GM13977 (cell line): ENCODE measurements around the gene RNF44.

ENCODE experiments used
- DNase-seq: peaks from one replicate; pipeline ENCODE4 v3.0.0; 2012; ENCODE audit warnings: low spot score
- CTCF ChIP-seq: IDR thresholded peaks from 2 replicates; pipeline ENCODE4 v1.5.1; 2012; ENCODE audit warnings: mild to moderate bottlenecking, control low read depth; ENCODE audit not compliant: insufficient read depth; ENCODE audit errors: extremely low read depth, missing control alignments
- in situ Hi-C: fragments of 300-500 bp; cut with MboI; formaldehyde crosslinking; loops from one replicate; pipeline ENCODE4 v1.12.0; 2022; ENCODE audit warnings: low sequenced_read_pairs, low pct_unique_long_range_greater_than_20kb, mixed read lengths, inconsistent platforms; ENCODE audit not compliant: unreplicated experiment

RNF44 gene

DNA sequence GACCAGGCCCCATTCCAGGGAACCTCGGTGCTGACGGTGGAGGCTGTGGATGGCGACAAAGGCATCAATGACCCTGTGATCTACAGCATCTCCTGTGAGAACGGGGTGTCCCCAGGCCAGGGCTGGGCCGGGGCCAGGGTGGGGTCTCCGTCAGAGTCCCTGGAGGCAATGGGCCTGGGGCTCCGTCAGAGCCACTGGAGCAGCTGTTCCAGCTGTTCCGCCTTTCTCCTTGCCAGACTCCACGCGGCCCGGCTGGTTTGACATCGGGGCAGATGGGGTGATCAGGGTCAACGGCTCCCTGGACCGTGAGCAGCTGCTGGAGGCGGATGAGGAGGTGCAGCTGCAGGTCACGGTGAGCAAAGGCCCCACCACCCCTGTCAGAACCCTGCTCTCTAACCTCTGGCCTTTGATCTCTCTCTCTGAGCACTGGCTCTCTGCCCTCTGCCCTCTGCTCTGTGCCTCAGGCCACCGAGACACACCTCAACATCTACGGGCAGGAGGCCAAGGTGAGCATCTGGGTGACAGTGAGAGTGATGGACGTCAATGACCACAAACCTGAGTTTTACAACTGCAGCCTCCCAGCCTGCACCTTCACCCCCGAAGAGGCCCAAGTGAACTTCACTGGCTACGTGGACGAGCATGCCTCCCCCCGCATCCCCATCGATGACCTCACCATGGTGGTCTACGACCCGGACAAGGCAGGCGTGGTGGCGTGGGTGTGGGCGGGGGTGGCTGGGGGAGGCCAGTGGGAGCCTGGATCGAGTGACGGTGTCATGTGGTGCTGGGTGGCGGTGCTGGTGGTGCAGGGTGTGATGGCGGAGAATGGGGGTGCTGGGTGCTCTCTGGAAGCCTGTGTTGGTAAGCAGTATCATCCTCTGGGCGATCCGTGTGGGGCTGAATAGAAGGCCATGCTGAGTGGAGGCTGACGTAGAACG, 38.6 kb upstream of the RNF44 start:
- no peak for DNase-seq
- no peak for TF ChIP-seq CTCF
- in situ Hi-C loops, result loop anchor here (25.0 kb wide), 1 partner anchor 838 kb away; no protein-coding TSS in a partner anchor

- DNase-seq, result no peak
- TF ChIP-seq CTCF, result no peak
- in situ Hi-C loops, result loop anchor here (25.0 kb wide), 1 partner anchor 838 kb away; no protein-coding TSS in a partner anchor
Measured at GRCh38 chr5:176575066-176575465, 37.9 kb upstream of the RNF44 start.

GRCh38 chr5:176574297-176574591, 37.0 kb upstream of the RNF44 start:
- no peak for TF ChIP-seq CTCF
- no peak for DNase-seq
- in situ Hi-C loops, result no loop called here

DNA sequence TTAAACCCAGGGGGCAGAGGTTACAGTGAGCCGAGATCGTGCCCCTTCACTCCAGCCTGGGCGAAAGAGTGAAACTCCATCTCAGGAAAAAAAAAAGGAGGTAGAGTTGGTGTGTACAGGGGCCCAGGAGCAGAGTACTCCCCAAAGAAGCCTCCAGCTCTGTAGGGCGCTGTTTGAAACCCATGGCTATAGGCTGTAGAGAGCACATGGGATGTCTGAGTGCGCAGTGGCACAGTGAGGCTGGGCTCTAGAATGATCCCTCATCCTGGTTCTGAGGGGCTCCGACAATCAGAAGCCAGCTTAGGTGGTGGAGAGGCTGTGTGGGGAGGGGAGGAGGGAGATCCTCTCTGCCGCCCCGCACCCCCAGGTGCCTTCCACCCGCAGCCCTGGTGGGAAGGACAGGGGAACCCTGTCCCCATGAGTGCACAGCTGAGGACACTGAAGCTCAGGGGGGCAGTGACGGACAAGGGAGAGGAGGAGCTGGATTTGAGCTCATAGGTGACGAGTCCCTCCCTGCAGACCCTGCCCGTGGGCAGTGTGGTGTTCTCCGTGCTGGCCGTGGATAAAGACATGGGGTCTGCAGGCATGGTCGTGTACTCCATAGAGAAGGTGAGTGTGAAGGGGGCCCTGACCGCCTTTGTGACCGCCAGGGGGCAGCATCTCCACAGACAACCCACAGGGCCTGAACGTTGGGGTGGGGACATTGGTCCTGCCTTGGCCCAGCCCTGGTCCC, 36.5 kb upstream of the RNF44 start:
- in situ Hi-C loops, result no loop called here
- peak; percentile 89 for TF ChIP-seq CTCF
- peak; percentile 92 for DNase-seq

- TF ChIP-seq CTCF, result no peak
- no peak for DNase-seq
- in situ Hi-C loops, result no loop called here
Measured at GRCh38 chr5:176570044-176570443, 32.8 kb upstream of the RNF44 start.

- DNase-seq, result no peak
- TF ChIP-seq CTCF, result no peak
- in situ Hi-C loops, result no loop called here
Measured at GRCh38 chr5:176568657-176569056, 31.5 kb upstream of the RNF44 start.
